Breast epithelium (tissue), 4 donors: ENCODE data around the gene CCDC183. TPM values are rescaled to one million over a fixed set of nuclear protein-coding genes. Genes with fewer than 3 reads are reported as not detected.

Experiments used
- DNase-seq, 2 donors: peaks; one replicate each; pipeline ENCODE4 v3.0.0-alpha.2; 2019; ENCODE audit warnings: low spot score in 2 of 2
- H3K27ac ChIP-seq, 2 donors: fragments of 200-600 bp; sonication (generic) in 1 of 2; one replicate each; pipeline ENCODE4 v1.5.1; 2016 to 2019; ENCODE audit warnings: mild to moderate bottlenecking in 1 of 2
- H3K27me3 ChIP-seq, 2 donors: fragments of 200-600 bp; sonication (generic) in 1 of 2; one replicate each; pipeline versions ENCODE4 v1.5.1 to v1.6.0; 2017 to 2019; ENCODE audit warnings: control low read depth in 1 of 2, mild to moderate bottlenecking in 1 of 2
- H3K36me3 ChIP-seq: fragments of 200-600 bp; one replicate; pipeline ENCODE4 v1.5.1; 2019
- H3K4me1 ChIP-seq, 2 donors: fragments of 200-600 bp; sonication (generic); one replicate each; pipeline ENCODE4 v1.5.1; 2016 to 2019; ENCODE audit warnings: control low read depth in 1 of 2
- H3K4me3 ChIP-seq, 3 donors: fragments of 200-600 bp; sonication (generic); 1 replicate in 2 of 3; 2 replicates in 1 of 3; pipeline ENCODE4 v1.5.1; 2016 to 2019; ENCODE audit warnings: mild to moderate bottlenecking in 3 of 3, moderate library complexity in 2 of 3
- H3K9me3 ChIP-seq, 2 donors: fragments of 200-600 bp; sonication (generic) in 1 of 2; one replicate each; pipeline ENCODE4 v1.5.1; 2016 to 2019; ENCODE audit warnings: control low read depth in 1 of 2
- CTCF ChIP-seq, 3 donors: fragments of 450-650 bp; IDR thresholded peaks; one replicate each; pipeline ENCODE4 v1.5.1; 2016 to 2017; ENCODE audit warnings: antibody characterized with exemption in 3 of 3, mild to moderate bottlenecking in 3 of 3, moderate library complexity in 3 of 3
- POLR2A ChIP-seq: fragments of 450-650 bp; IDR thresholded peaks from one replicate; pipeline ENCODE4 v1.6.1; 2016; ENCODE audit warnings: antibody characterized with exemption, mild to moderate bottlenecking, moderate library complexity
- POLR2AphosphoS5 ChIP-seq, 3 donors: sonication (generic); formaldehyde crosslinking; IDR thresholded peaks; one replicate each; pipeline ENCODE4 v1.6.1; 2017; ENCODE audit warnings: antibody characterized with exemption in 3 of 3
- intact Hi-C: fragments of 100-400 bp; cut with DNase I; formaldehyde crosslinking; loops from one replicate; pipeline ENCODE4 v1.15.1; 2023; ENCODE audit warnings: low total_unique reads
- total RNA-seq, 3 donors: library from RNA; depleted of rRNA; stranded (reverse); fragments of >200 nt; gene quantifications; one replicate each; pipeline ENCODE4 v1.1.0, GENCODE V29; 2016

Gene CCDC183
- total RNA-seq, 3 donors from 2014 or later = 0.64 to 5.7 (median 5.6) TPM

DNA sequence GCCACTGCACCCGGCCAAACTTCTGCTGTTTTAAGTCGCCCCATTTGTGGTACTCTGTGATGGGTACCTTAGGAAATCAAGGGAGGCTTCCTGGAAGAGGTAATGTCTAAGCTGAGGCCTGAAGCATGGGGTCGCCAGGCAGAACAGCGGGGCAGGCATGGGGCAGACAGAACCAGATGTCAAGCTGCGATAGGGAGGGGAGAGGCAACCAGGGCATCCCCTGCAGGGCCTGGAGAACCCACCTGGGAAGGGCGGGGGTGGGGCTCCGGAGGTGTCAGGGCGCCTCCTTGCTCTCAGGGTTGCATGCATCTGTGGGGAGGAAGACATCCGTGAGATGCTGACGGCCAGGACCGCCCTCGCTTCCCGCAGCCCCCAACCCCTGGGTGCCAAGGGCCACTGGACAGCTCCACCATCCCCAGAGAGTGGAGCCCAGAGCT lies 34.6 kb upstream of the CCDC183 start:
- no peak overlapping the region for H3K27ac ChIP-seq
- intact Hi-C loops = no loop called here
- H3K36me3 ChIP-seq = no peaks in the 10 kb centered on the region
- no peaks in the 10 kb centered on the region for H3K9me3 ChIP-seq
- H3K4me1 ChIP-seq = no peaks in the 10 kb centered on the region
- H3K4me3 ChIP-seq = no peak overlapping the region
- peaks cover 0 to 22% of the 10 kb centered on the region in 2 donors for H3K27me3 ChIP-seq
- no peak for TF ChIP-seq POLR2A
- TF ChIP-seq CTCF (IDR thresholded peaks at IDR 0.05) = no peak
- DNase-seq = no peak

- no peak for DNase-seq
- TF ChIP-seq POLR2A (no peak), POLR2AphosphoS5 (IDR thresholded peaks at IDR 0.05) (no peak), CTCF (IDR thresholded peaks at IDR 0.05) (no peak)
- Histone ChIP-seq H3K27me3 (peaks cover 0 to 25% of the 10 kb centered on the region in 2 donors), H3K36me3 (no peaks in the 10 kb centered on the region), H3K9me3 (no peaks in the 10 kb centered on the region), H3K27ac (no peak overlapping the region), H3K4me1 (no peaks in the 10 kb centered on the region), H3K4me3 (no peak overlapping the region)
- intact Hi-C loops = no loop called here
These were observed 33.9 kb upstream of the CCDC183 start for GRCh38 chr9:136762221-136762691.

DNA sequence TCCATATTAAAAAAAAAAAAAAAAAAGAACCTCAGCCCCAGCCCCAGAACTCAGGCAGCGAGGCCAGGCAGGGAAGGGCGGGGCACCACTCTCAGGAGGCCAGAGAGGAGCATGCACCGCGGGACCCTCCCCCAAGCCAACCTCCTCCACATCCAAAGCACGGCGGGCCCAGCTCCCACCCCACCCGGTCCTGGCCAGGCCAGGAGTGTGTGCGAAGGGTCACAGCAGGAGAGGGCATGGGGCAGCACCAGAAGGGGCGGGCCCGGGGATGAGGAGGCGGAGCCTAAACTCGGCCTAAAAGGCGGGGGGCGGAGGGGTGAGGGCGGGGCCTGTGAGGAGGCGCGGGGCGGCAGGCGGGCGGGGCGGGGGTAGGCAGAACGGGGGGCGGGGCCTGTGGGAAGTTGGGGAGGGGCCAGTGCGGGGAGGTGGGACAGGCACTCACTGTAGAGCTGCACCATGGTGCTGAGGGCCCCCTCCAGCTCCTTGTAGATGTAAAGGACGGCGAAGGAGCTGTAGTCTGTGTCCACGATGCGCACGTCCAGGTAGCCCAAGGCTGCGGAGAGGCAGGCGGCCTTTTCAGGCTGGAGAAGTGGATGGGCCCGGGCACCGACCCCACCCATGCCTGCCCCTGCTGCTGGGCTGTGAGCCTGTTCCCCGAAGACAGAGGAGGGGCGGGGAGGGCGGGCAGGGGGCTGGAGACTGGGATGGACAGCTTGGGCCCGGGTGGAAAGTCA lies 33.1 kb upstream of the CCDC183 start:
- H3K4me3 ChIP-seq = no peak overlapping the region
- no peaks in the 10 kb centered on the region for H3K9me3 ChIP-seq
- H3K4me1 ChIP-seq = no peaks in the 10 kb centered on the region
- peaks cover 0 to 33% of the 10 kb centered on the region in 2 donors for H3K27me3 ChIP-seq
- intact Hi-C loops = no loop called here
- no peak for TF ChIP-seq POLR2A
- TF ChIP-seq CTCF (IDR thresholded peaks at IDR 0.05) = no peak
- no peak for TF ChIP-seq POLR2AphosphoS5 (IDR thresholded peaks at IDR 0.05)
- no peak for DNase-seq
- no peaks in the 10 kb centered on the region for H3K36me3 ChIP-seq
- no peak overlapping the region for H3K27ac ChIP-seq

GRCh38 chr9:136763649-136764035 lies 32.5 kb upstream of the CCDC183 start:
- no peak for TF ChIP-seq POLR2A
- TF ChIP-seq CTCF (IDR thresholded peaks at IDR 0.05) = no peak
- TF ChIP-seq POLR2AphosphoS5 (IDR thresholded peaks at IDR 0.05) = no peak
- Histone ChIP-seq H3K27me3 (peaks cover 0 to 34% of the 10 kb centered on the region in 2 donors), H3K9me3 (no peaks in the 10 kb centered on the region)

GRCh38 chr9:136764301-136764891 lies 31.7 kb upstream of the CCDC183 start, which contains the start of gene LCN15:
Gene LCN15 (minus strand): TSS chr9:136764518. CDS start chr9:136764488, 30 bp downstream.
- Histone ChIP-seq H3K4me1 (no peaks in the 10 kb centered on the region), H3K4me3 (no peak within 1 kb of the TSS), H3K27ac (no peak within 1 kb of the TSS), H3K36me3 (no peaks in the 10 kb centered on the region), H3K9me3 (no peaks in the 10 kb centered on the region), H3K27me3 (peaks cover 0 to 34% of the 10 kb centered on the region in 2 donors)
- DNase-seq = no peak
- intact Hi-C loops = no loop called here
- TF ChIP-seq POLR2AphosphoS5 (IDR thresholded peaks at IDR 0.05) = no peak
- no peak for TF ChIP-seq CTCF (IDR thresholded peaks at IDR 0.05)
- no peak for TF ChIP-seq POLR2A

More at GRCh38 chr9:136763649-136764035, 32.5 kb upstream of the CCDC183 start:
- no peaks in the 10 kb centered on the region for H3K36me3 ChIP-seq
- no peaks in the 10 kb centered on the region for H3K4me1 ChIP-seq
- no peak overlapping the region for H3K4me3 ChIP-seq
- intact Hi-C loops = no loop called here
- DNase-seq = no peak
- H3K27ac ChIP-seq = no peak overlapping the region
